Mesodermal cell (in vitro differentiated cells): Measurements from ENCODE around the gene RELN.

Experiments used
- H3K27ac ChIP-seq: 2 replicates; pipeline ENCODE4 v1.7.0; 2013; ENCODE audit warnings: mild to moderate bottlenecking, low read depth, low read length, moderate library complexity; ENCODE audit not compliant: severe bottlenecking
- H3K36me3 ChIP-seq: 2 replicates; pipeline ENCODE4 v1.7.1; 2013; ENCODE audit warnings: mild to moderate bottlenecking, low read length, moderate library complexity; ENCODE audit not compliant: control insufficient read depth, insufficient read depth
- H3K4me1 ChIP-seq: one replicate; pipeline ENCODE4 v1.7.1; 2013; ENCODE audit warnings: mild to moderate bottlenecking, low read length; ENCODE audit not compliant: insufficient read depth, control insufficient read depth, poor library complexity, severe bottlenecking
- H3K4me3 ChIP-seq: 2 replicates; pipeline ENCODE4 v1.7.0; 2013; ENCODE audit warnings: low read length, control low read depth, mild to moderate bottlenecking; ENCODE audit not compliant: insufficient read depth, poor library complexity, severe bottlenecking; ENCODE audit errors: extremely low read depth
- H3K9me3 ChIP-seq: 2 replicates; pipeline ENCODE4 v1.7.1; 2013; ENCODE audit warnings: mild to moderate bottlenecking, low read length, moderate library complexity; ENCODE audit not compliant: control insufficient read depth
- WGBS, 2 experiments: methylation state at CpG; one replicate each; pipeline ENCODE4 v1.1.5; 2013; ENCODE audit warnings: missing lambda C conversion rate in 2 of 2; ENCODE audit not compliant: insufficient coverage in 2 of 2; 5-methylcytosine and 5-hydroxymethylcytosine counted together

RELN gene

GRCh38 chr7:103719070-103719469 lies 270.4 kb downstream of the RELN start:
- H3K4me3 ChIP-seq: no peak overlapping the region
- peak overlapping the region; percentile 57 for H3K27ac ChIP-seq
- H3K4me1 ChIP-seq: peaks cover 9% of the 10 kb centered on the region
- no peaks in the 10 kb centered on the region for H3K9me3 ChIP-seq
- 89 to 90% methylated on average over 1 to 2 of the region's 2 CpGs for WGBS, 2 experiments
- no peaks in the 10 kb centered on the region for H3K36me3 ChIP-seq

GRCh38 chr7:103718482-103719061 lies 270.9 kb downstream of the RELN start:
- H3K4me3 ChIP-seq: no peak overlapping the region
- H3K4me1 ChIP-seq: peaks cover 9% of the 10 kb centered on the region
- no peaks in the 10 kb centered on the region for H3K9me3 ChIP-seq
- H3K27ac ChIP-seq: no peak overlapping the region
- no peaks in the 10 kb centered on the region for H3K36me3 ChIP-seq

GRCh38 chr7:103717574-103717973 lies 271.9 kb downstream of the RELN start:
- WGBS, 2 experiments: 100% methylated on average over 1 of the region's 3 CpGs; no CpG with 5 or more reads in 1 of the 2 experiments
- no peaks in the 10 kb centered on the region for H3K9me3 ChIP-seq

GRCh38 chr7:103715376-103716120 lies 273.9 kb downstream of the RELN start:
- no peaks in the 10 kb centered on the region for H3K36me3 ChIP-seq
- WGBS, 2 experiments: 89% methylated on average over 3 of the region's 4 CpGs
- H3K4me1 ChIP-seq: peaks cover 9% of the 10 kb centered on the region
- no peak overlapping the region for H3K27ac ChIP-seq
- H3K4me3 ChIP-seq: no peak overlapping the region
- no peaks in the 10 kb centered on the region for H3K9me3 ChIP-seq

More at GRCh38 chr7:103717574-103717973, 271.9 kb downstream of the RELN start:
- H3K4me1 ChIP-seq: peaks cover 9% of the 10 kb centered on the region
- no peak overlapping the region for H3K4me3 ChIP-seq
- no peaks in the 10 kb centered on the region for H3K36me3 ChIP-seq
- no peak overlapping the region for H3K27ac ChIP-seq

- WGBS, 2 experiments: 75 to 93% methylated on average over 9 of the region's 9 CpGs
- Histone ChIP-seq H3K36me3 (no peaks in the 10 kb centered on the region), H3K4me3 (no peak overlapping the region), H3K4me1 (peaks cover 7% of the 10 kb centered on the region), H3K9me3 (no peaks in the 10 kb centered on the region), H3K27ac (no peak overlapping the region)
Observed at GRCh38 chr7:103714376-103714927, 275.0 kb downstream of the RELN start.

- no peaks in the 10 kb centered on the region for H3K36me3 ChIP-seq
- no peak overlapping the region for H3K4me3 ChIP-seq
- no peak overlapping the region for H3K27ac ChIP-seq
- H3K4me1 ChIP-seq: no peaks in the 10 kb centered on the region
- 69 to 80% methylated on average over 1 to 3 of the region's 4 CpGs for WGBS, 2 experiments
- H3K9me3 ChIP-seq: no peaks in the 10 kb centered on the region
Observed at GRCh38 chr7:103712991-103713778, 276.3 kb downstream of the RELN start.

GRCh38 chr7:103711413-103711812 lies 278.0 kb downstream of the RELN start:
- no peak overlapping the region for H3K4me3 ChIP-seq
- no peaks in the 10 kb centered on the region for H3K9me3 ChIP-seq
- H3K27ac ChIP-seq: no peak overlapping the region
- H3K36me3 ChIP-seq: no peaks in the 10 kb centered on the region
- H3K4me1 ChIP-seq: no peaks in the 10 kb centered on the region
- WGBS, 2 experiments: 80% methylated on average over 1 to 2 of the region's 4 CpGs

- Histone ChIP-seq H3K27ac (no peak overlapping the region), H3K4me3 (no peak overlapping the region), H3K36me3 (no peaks in the 10 kb centered on the region), H3K9me3 (no peaks in the 10 kb centered on the region), H3K4me1 (no peaks in the 10 kb centered on the region)
- no CpG with 5 or more reads among the region's 2 CpGs for WGBS, 2 experiments
Observed at GRCh38 chr7:103710247-103710646, 279.2 kb downstream of the RELN start.

GRCh38 chr7:103706805-103707204 lies 282.7 kb downstream of the RELN start:
- Histone ChIP-seq H3K36me3 (no peaks in the 10 kb centered on the region), H3K9me3 (no peaks in the 10 kb centered on the region), H3K27ac (no peak overlapping the region), H3K4me3 (no peak overlapping the region), H3K4me1 (no peaks in the 10 kb centered on the region)
- WGBS, 2 experiments: no CpG with 5 or more reads among the region's 1 CpG

- WGBS, 2 experiments: 100% methylated on average over 1 of the region's 3 CpGs; no CpG with 5 or more reads in 1 of the 2 experiments
- Histone ChIP-seq H3K9me3 (no peaks in the 10 kb centered on the region), H3K4me1 (no peaks in the 10 kb centered on the region), H3K36me3 (no peaks in the 10 kb centered on the region), H3K4me3 (no peak overlapping the region), H3K27ac (no peak overlapping the region)
Observed at GRCh38 chr7:103705542-103705941, 283.9 kb downstream of the RELN start.
